NCI-H2196 treated with DMSO at 0.1 percent for 48 hours (cell line): ENCODE data around the gene KPNA4.
"Not testable (repeated sequence)": the region's sequence is repeated elsewhere in the genome, so short reads cannot be mapped to it uniquely, and the experiment has no call there.

Source experiments
- DNase-seq: peaks from one replicate; lab custom pipeline; 2025; ENCODE audit not compliant: unreplicated experiment; lab: John Stamatoyannopoulos, UW

Gene KPNA4

GRCh38 chr3:160565442-160566403 lies at the start of gene KPNA4:
KPNA4 (minus strand) TSS chr3:160565571; CDS start chr3:160565282, 289 bp downstream.
- DNase-seq = peak; percentile 100

- DNase-seq = no peak
These were observed 48.3 kb upstream of the KPNA4 start for GRCh38 chr3:160613661-160614060.

- no peak for DNase-seq
These were observed 47.2 kb upstream of the KPNA4 start for GRCh38 chr3:160612386-160613075.

GRCh38 chr3:160611141-160611540 lies 45.8 kb upstream of the KPNA4 start:
- DNase-seq = no peak

- DNase-seq = no peak
These were observed 43.5 kb upstream of the KPNA4 start for GRCh38 chr3:160608870-160609269.

GRCh38 chr3:160607826-160608225 lies 42.5 kb upstream of the KPNA4 start:
- no peak for DNase-seq

- no peak for DNase-seq
These were observed 39.9 kb upstream of the KPNA4 start for GRCh38 chr3:160605315-160605714.

GRCh38 chr3:160603845-160604244 lies 38.5 kb upstream of the KPNA4 start:
- DNase-seq = not testable (repeated sequence)

GRCh38 chr3:160602259-160602658 lies 36.9 kb upstream of the KPNA4 start:
- no peak for DNase-seq

- DNase-seq = no peak
These were observed 35.9 kb upstream of the KPNA4 start for GRCh38 chr3:160601288-160601687.

- no peak for DNase-seq
These were observed 33.5 kb upstream of the KPNA4 start for GRCh38 chr3:160598865-160599264.

GRCh38 chr3:160588023-160588422 lies 22.7 kb upstream of the KPNA4 start:
- DNase-seq = no peak

- no peak for DNase-seq
These were observed 21.7 kb upstream of the KPNA4 start for GRCh38 chr3:160587105-160587504.

GRCh38 chr3:160586679-160587078 lies 21.3 kb upstream of the KPNA4 start:
- no peak for DNase-seq

- DNase-seq = no peak
These were observed 18.1 kb upstream of the KPNA4 start for GRCh38 chr3:160583451-160583850.

GRCh38 chr3:160580938-160581337 lies 15.6 kb upstream of the KPNA4 start:
- no peak for DNase-seq

- no peak for DNase-seq
These were observed 12.3 kb upstream of the KPNA4 start for GRCh38 chr3:160577556-160578195.

- DNase-seq = no peak
These were observed 11.7 kb upstream of the KPNA4 start for GRCh38 chr3:160577093-160577492.

- no peak for DNase-seq
These were observed 11.2 kb upstream of the KPNA4 start for GRCh38 chr3:160576621-160577020.

GRCh38 chr3:160575589-160575988 lies 10.2 kb upstream of the KPNA4 start:
- no peak for DNase-seq

GRCh38 chr3:160574636-160575035 lies 9.3 kb upstream of the KPNA4 start:
- DNase-seq = no peak
